H1 (cell line): ENCODE results near the gene CRABP2. TPM values are rescaled to one million over a fixed set of nuclear protein-coding genes. Genes with fewer than 3 reads are reported as not detected.

ENCODE experiments used
- BCL11A ChIP-seq, 2 experiments: IDR thresholded peaks; one replicate each; pipeline ENCODE4 v1.6.1; 2011; ENCODE audit warnings: low read depth in 2 of 2, low read length in 2 of 2, mild to moderate bottlenecking in 2 of 2
- CBX5 ChIP-seq: fragments of 300-800, 300-1000 bp; sonication (generic); IDR thresholded peaks from 2 replicates; pipeline ENCODE4 v1.7.1; 2016; ENCODE audit warnings: antibody characterized with exemption, low read length, low read depth
- EGR1 ChIP-seq: IDR thresholded peaks from 2 replicates; pipeline ENCODE4 v1.6.1; 2011; ENCODE audit warnings: low read depth, low read length, borderline replicate concordance
- GTF2F1 ChIP-seq: IDR thresholded peaks from 2 replicates; pipeline ENCODE4 v1.6.1; 2012; ENCODE audit warnings: low read depth, low read length, improper control_type of control experiment, borderline replicate concordance
- MAFK ChIP-seq: IDR thresholded peaks from 2 replicates; pipeline ENCODE4 v1.6.1; 2012; ENCODE audit warnings: low read depth, mild to moderate bottlenecking, improper control_type of control experiment, low read length
- NANOG ChIP-seq: IDR thresholded peaks from 2 replicates; pipeline ENCODE4 v1.6.1; 2011; ENCODE audit warnings: low read length, low read depth, mild to moderate bottlenecking, inconsistent platforms; ENCODE audit not compliant: insufficient read depth, poor library complexity, severe bottlenecking
- RAD21 ChIP-seq, 2 experiments: IDR thresholded peaks in 1 of 2; conservative IDR thresholded peaks in 1 of 2; 2 replicates each; pipeline ENCODE4 v1.6.1; 2011; ENCODE audit warnings: low read depth in 2 of 2, low read length in 2 of 2, improper control_type of control experiment in 1 of 2, inconsistent platforms in 1 of 2, mild to moderate bottlenecking in 1 of 2, moderate library complexity in 1 of 2
- RBBP5 ChIP-seq: IDR thresholded peaks from 2 replicates; pipeline ENCODE4 v1.7.1; 2012; ENCODE audit warnings: low read depth, mild to moderate bottlenecking, inconsistent platforms, low read length, moderate library complexity, borderline replicate concordance
- TAF1 ChIP-seq: IDR thresholded peaks from 2 replicates; pipeline ENCODE4 v1.6.1; 2011; ENCODE audit warnings: mild to moderate bottlenecking, low read depth, low read length
- polyA plus RNA-seq, 7 experiments: library from polyadenylated mRNA; depleted of rRNA in 3 of 7; stranded (reverse) in 5 of 7; unstranded in 2 of 7; fragments of >200 nt in 5 of 7; fragments of 200-250 nt in 2 of 7; gene quantifications; 1 replicate in 5 of 7; 2 replicates in 1 of 7; 4 replicates in 1 of 7; pipeline versions ENCODE4 v1.2.1 to v1.2.3, GENCODE V29; 2011 to 2013; ENCODE audit warnings: missing spikeins in 2 of 7, mixed read lengths in 2 of 7
- total RNA-seq: library from RNA; stranded (reverse); fragmentation: NEBNext Ultra II Directional; extraction: Animal tissue kit (Norgen Biotek cat#: 25700); gene quantifications from 2 replicates; pipeline ENCODE4 v1.2.1, GENCODE V29; 2021
- TF ChIP-seq, protein P1 (sequence below): fragments of 300-600 bp; sonication (generic); IDR thresholded peaks from 2 replicates; pipeline ENCODE4 v1.7.1; 2012; ENCODE audit warnings: low read length, moderate library complexity, mild to moderate bottlenecking, inconsistent platforms; ENCODE audit not compliant: insufficient replicate concordance

The CRABP2 gene
- total and polyA plus RNA-seq, 2 of the 8 experiments (the other 6 are each of a cell fraction or from before 2014, with no cell fraction given): 69.2 to 119 TPM

- TF ChIP-seq, protein P1, sequence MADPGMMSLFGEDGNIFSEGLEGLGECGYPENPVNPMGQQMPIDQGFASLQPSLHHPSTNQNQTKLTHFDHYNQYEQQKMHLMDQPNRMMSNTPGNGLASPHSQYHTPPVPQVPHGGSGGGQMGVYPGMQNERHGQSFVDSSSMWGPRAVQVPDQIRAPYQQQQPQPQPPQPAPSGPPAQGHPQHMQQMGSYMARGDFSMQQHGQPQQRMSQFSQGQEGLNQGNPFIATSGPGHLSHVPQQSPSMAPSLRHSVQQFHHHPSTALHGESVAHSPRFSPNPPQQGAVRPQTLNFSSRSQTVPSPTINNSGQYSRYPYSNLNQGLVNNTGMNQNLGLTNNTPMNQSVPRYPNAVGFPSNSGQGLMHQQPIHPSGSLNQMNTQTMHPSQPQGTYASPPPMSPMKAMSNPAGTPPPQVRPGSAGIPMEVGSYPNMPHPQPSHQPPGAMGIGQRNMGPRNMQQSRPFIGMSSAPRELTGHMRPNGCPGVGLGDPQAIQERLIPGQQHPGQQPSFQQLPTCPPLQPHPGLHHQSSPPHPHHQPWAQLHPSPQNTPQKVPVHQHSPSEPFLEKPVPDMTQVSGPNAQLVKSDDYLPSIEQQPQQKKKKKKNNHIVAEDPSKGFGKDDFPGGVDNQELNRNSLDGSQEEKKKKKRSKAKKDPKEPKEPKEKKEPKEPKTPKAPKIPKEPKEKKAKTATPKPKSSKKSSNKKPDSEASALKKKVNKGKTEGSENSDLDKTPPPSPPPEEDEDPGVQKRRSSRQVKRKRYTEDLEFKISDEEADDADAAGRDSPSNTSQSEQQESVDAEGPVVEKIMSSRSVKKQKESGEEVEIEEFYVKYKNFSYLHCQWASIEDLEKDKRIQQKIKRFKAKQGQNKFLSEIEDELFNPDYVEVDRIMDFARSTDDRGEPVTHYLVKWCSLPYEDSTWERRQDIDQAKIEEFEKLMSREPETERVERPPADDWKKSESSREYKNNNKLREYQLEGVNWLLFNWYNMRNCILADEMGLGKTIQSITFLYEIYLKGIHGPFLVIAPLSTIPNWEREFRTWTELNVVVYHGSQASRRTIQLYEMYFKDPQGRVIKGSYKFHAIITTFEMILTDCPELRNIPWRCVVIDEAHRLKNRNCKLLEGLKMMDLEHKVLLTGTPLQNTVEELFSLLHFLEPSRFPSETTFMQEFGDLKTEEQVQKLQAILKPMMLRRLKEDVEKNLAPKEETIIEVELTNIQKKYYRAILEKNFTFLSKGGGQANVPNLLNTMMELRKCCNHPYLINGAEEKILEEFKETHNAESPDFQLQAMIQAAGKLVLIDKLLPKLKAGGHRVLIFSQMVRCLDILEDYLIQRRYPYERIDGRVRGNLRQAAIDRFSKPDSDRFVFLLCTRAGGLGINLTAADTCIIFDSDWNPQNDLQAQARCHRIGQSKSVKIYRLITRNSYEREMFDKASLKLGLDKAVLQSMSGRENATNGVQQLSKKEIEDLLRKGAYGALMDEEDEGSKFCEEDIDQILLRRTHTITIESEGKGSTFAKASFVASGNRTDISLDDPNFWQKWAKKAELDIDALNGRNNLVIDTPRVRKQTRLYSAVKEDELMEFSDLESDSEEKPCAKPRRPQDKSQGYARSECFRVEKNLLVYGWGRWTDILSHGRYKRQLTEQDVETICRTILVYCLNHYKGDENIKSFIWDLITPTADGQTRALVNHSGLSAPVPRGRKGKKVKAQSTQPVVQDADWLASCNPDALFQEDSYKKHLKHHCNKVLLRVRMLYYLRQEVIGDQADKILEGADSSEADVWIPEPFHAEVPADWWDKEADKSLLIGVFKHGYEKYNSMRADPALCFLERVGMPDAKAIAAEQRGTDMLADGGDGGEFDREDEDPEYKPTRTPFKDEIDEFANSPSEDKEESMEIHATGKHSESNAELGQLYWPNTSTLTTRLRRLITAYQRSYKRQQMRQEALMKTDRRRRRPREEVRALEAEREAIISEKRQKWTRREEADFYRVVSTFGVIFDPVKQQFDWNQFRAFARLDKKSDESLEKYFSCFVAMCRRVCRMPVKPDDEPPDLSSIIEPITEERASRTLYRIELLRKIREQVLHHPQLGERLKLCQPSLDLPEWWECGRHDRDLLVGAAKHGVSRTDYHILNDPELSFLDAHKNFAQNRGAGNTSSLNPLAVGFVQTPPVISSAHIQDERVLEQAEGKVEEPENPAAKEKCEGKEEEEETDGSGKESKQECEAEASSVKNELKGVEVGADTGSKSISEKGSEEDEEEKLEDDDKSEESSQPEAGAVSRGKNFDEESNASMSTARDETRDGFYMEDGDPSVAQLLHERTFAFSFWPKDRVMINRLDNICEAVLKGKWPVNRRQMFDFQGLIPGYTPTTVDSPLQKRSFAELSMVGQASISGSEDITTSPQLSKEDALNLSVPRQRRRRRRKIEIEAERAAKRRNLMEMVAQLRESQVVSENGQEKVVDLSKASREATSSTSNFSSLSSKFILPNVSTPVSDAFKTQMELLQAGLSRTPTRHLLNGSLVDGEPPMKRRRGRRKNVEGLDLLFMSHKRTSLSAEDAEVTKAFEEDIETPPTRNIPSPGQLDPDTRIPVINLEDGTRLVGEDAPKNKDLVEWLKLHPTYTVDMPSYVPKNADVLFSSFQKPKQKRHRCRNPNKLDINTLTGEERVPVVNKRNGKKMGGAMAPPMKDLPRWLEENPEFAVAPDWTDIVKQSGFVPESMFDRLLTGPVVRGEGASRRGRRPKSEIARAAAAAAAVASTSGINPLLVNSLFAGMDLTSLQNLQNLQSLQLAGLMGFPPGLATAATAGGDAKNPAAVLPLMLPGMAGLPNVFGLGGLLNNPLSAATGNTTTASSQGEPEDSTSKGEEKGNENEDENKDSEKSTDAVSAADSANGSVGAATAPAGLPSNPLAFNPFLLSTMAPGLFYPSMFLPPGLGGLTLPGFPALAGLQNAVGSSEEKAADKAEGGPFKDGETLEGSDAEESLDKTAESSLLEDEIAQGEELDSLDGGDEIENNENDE: no peak
- TF ChIP-seq TAF1 (peak; percentile 28; the same call in 1 of the 2 replicates), EGR1 (no peak), MAFK (no peak), GTF2F1 (no peak), CBX5 (no peak), BCL11A (IDR thresholded peaks at IDR 0.05; ENCODE audit: low read depth in 2 of 2, low read length in 2 of 2) (no peak), NANOG (no peak), RBBP5 (no peak), RAD21 (IDR thresholded peaks at IDR 0.05 in 1 of 2, conservative IDR thresholded peaks at IDR 0.05 in 1 of 2; ENCODE audit: low read depth in 2 of 2, low read length in 2 of 2) (no peak)
Observed at GRCh38 chr1:156750711-156751450, 45.5 kb upstream of the CRABP2 start (continued).
